ENCODE data around the gene SYNJ1.
"Not testable (repeated sequence)": the region's sequence is repeated elsewhere in the genome, so short reads cannot be mapped to it uniquely, and the experiment has no call there.

Gene SYNJ1

DNA sequence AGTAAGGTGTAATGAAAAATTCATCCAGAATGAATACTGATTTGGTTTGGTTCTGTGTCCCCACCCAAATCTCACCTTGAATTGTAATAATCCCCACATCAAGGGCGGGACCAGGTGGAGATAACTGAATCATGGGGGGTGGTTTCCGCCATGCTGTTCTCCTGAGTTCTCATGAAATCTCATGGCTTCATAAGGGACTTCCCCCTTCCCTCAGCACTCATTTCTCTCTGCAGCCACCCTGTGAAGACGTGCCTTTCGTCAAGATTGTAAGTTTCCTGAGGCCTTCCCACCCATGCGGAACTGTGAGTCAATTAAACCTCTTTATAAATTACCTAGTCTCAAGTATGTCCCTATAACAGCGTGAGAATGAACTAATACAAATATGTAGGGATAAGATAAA is 5.5 kb upstream of the SYNJ1 start:
- DNase-seq = no peak

GRCh38 chr21:32732544-32732943 is 4.7 kb upstream of the SYNJ1 start:
- DNase-seq = no peak

GRCh38 chr21:32728848-32729247 is 1.0 kb upstream of the SYNJ1 start:
- no peak for DNase-seq

- DNase-seq = peak; percentile 37
Measured at GRCh38 chr21:32728456-32728839, 635 bp upstream of the SYNJ1 start.

GRCh38 chr21:32726839-32727686 is 750 bp downstream of the SYNJ1 start:
- no peak for DNase-seq

DNA sequence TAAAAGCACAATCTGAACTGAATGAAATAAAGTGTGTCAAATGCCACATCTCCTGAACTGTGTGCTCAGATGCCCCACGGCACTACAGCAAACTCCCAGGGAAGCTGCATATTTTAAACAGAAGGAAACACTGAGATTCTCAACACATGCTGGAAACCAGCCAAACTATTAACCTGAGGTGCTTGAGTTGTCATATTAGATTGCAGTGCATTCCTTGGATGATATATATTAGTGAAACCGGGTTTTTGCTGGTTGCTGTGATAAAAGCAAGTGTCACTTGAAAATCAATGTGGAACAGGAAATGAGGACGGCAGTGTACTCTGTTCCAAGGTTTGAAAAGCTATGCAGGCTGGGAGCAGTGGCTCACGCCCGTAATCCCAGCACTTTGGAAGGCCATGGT is 8.7 kb downstream of the SYNJ1 start:
- no peak for DNase-seq

GRCh38 chr21:32717851-32718316 is 9.9 kb downstream of the SYNJ1 start:
- DNase-seq = no peak

DNA sequence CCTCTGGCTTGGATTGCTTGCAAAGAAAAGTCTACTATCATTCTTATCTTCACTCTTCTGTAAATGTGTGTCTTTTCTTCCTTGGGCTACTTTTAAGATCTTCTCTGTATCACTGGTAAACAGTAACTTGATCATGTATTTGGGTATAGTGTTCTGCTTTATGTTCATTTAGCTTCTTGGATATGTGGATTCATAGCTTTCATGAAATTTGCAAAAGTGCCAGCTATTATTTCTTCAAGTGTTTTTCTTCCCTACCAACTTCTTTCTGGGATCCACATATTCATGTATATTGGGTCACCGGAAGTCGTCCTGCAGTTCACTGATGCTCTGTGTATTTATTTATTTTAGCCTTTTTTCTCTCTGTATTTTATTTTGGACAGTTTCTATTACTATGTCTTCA is 11.3 kb downstream of the SYNJ1 start:
- no peak for DNase-seq

- no peak for DNase-seq
Measured at GRCh38 chr21:32713726-32714125, 14.1 kb downstream of the SYNJ1 start.

DNA sequence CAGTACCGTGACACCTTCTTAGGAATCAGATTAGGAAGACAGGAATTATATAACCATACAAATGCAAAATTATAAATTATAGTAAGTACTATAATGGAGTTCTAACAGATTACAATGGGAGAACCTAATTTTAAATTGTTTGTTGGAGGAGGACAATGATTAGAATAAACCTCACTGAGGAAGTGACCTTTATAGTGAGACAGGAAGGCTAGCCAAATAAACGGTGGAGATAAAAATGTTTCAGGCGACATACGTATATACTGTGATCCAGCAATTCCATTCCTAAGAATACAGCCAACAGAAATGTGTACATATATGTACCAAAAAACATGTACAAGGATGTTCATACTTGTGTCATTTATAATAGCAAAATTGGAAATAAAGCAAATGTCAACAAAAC is 15.2 kb downstream of the SYNJ1 start:
- no peak for DNase-seq

DNA sequence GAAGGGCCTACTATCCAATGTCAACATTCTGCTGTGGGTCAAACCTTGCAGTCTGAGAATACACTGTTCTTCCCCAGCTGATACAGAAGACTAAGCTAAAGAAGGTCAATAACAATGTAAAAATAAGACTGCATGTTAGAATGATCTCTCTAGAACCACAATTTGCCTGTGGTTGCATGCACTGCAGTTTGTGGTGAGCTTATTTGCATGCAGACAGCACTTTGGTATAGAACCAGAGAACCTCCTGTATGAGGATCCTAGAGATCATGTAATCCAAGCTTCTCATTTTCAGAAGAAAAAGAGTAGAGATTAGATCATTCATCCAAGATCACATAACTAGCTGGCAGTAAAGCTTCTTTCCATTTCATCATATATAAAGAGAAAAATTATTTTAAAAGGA is 15.8 kb downstream of the SYNJ1 start:
- DNase-seq = no peak

GRCh38 chr21:32710987-32711386 is 16.8 kb downstream of the SYNJ1 start:
- DNase-seq = no peak

- no peak for DNase-seq
Measured at GRCh38 chr21:32710069-32710784, 17.6 kb downstream of the SYNJ1 start.

DNA sequence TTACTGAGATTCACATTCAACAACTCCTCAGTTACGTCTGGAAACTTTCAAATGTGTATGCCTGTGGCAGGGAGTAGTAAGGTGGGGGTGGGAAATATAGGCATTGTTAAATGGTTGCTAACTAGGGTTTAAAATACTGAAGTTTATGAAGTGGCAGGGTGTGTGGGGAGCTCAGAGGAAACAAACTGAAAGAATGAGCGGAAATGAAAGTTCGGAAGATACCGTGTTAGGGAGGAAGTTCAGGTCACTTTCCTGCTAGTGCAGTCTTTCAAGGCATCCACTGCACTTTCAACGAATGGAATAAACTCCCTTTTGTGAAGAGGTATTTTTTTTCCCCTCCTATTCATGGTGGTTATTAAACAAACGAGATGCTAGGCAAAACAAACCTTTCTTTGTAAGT is 19.7 kb downstream of the SYNJ1 start:
- no peak for DNase-seq

DNA sequence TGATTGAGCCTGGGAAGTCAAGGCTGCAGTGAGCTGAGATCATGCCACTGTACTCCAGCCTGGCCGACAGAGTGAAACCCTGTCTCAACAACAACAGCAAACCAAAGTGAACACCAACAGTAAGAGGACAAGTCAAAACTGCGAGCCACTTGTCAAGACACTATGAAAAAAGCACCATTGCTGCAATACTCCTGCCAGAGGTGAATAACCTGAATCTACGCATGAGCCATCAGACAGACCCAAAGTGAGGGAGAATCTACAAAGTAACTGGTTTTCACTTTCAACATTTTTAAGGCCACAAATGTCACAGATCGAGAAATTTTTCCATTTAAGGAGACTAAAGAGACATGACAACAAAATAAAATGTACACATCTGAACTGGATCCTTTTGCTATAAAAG is 21.9 kb downstream of the SYNJ1 start:
- no peak for DNase-seq

DNA sequence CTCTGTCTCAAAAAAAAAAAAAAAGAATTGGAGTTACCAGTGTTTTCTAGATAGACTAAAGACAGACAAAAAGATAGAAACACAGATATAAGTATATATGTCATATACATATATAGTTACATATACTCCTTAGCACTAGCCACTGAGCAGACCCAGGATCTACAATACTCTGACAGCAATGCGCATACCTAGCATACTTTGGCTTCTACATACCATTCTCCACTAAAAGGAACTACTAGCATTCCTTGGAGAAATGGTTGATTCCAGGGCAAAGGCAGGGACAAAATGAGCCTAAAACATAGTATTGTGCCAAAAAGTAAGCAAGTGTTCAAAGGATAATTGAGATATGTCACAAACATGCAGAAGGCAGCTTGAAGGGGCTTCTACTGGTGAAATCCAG is 22.7 kb downstream of the SYNJ1 start:
- no peak for DNase-seq

GRCh38 chr21:32702702-32703101 is 25.1 kb downstream of the SYNJ1 start:
- DNase-seq = no peak

DNA sequence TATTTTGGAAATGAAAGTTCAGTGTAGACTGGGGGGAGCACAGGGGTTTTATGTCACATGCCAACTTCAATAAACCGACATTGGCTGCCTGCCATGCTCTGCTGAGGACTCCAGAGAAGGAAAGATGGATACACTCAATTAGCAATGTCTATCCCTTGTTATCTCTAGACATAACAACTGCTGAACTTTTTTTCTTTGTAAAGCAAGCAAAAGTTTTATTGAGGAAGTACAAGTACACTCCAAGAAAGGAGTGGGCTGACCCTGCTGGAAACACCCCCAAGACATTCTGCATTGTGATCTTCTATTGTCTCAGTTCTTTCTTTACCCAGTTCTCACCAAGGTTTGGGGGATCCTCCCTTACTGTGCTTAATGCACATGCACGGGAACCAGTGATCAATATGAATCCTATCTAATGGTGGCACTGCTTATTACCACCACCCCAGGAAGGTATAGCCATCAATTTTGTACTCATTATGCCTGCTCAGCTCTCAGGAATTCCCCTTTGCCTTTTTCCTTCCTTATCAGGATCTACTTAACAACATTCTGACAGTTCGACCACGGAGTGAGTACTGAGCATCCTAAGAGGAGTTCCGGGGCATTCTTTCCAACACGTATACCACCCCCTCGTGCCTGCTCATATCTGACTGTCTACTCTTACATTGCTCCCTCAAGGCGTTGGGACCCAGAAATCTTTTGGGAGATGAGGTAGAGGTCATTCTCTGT is 28.7 kb downstream of the SYNJ1 start:
- no peak for DNase-seq

- no peak for DNase-seq
Measured at GRCh38 chr21:32698286-32698685, 29.5 kb downstream of the SYNJ1 start.

GRCh38 chr21:32695482-32695881 is 32.3 kb downstream of the SYNJ1 start:
- not testable (repeated sequence) for DNase-seq

DNA sequence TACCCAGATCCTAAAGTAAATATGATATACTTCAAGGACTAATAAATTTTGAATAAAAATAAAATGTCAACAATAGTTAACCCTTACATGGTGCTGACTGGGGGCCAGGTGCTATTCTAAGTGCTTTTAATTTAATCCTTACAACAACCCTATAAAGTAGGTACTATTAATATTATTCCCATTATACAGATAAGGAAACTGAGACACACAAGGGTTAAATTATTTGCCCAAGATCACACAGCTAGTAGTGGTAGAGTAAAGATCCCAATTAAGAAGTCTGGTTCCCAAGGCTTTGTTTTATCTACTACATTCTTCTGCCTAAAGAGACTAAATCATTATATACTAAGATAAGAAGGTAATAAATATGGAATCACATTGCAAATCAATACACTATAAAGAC is 34.2 kb downstream of the SYNJ1 start:
- no peak for DNase-seq

- DNase-seq = no peak
Measured at GRCh38 chr21:32690085-32690484, 37.7 kb downstream of the SYNJ1 start.

GRCh38 chr21:32687643-32688345 is 40.0 kb downstream of the SYNJ1 start:
- no peak for DNase-seq

All from NCI-H1092 (cell line).